Measurements from ENCODE around the gene CTDSP2. TPM values are rescaled to one million over a fixed set of nuclear protein-coding genes. Genes with fewer than 3 reads are reported as not detected.
"Not testable (repeated sequence)": the region's sequence is repeated elsewhere in the genome, so short reads cannot be mapped to it uniquely, and the experiment has no call there.

Gene CTDSP2
- polyA plus RNA-seq, 2 of the 4 experiments (the other 2 are of a cell fraction) = 31.3 to 87.7 TPM

- Histone ChIP-seq H3K27ac (peak overlapping the region; percentile 60 to 84), H3K4me2 (peak overlapping the region; percentile 39), H3K4me3 (no peak overlapping the region), H3K9me3 (peaks cover 6% of the 10 kb centered on the region; the same call in 2 of the 3 replicates), H3K4me1 (peaks cover 53% of the 10 kb centered on the region)
- 55% methylated on average over 15 of the region's 15 CpGs for WGBS (ENCODE audit: missing lambda C conversion rate)
- DNase-seq (ENCODE audit: low read depth in 1 of 2, low spot score in 1 of 2) (no peak), ATAC-seq (peak; percentile 27 to 48; a peak in 3 of 6 replicates), FAIRE-seq (no peak)
- POLR2A ChIA-PET = interaction anchor here (0.9 to 2.8 kb wide), 3 partner anchors 24 to 42 kb away, joined by 3 to 17 read pairs (median 3); partner anchors contain the start of gene CTDSP2
- TF ChIP-seq RARB (CRISPR knock-in tag; IDR thresholded peaks at IDR 0.05) = no peak
- CTCF ChIA-PET = interaction anchor here (0.8 to 3.0 kb wide), 9 partner anchors 8 to 105 kb away, joined by 3 to 16 read pairs (median 4); partner anchors contain the start of gene TSFM
Observed at GRCh38 chr12:57888409-57889157, 42.1 kb upstream of the CTDSP2 start.

- peaks cover 6% of the 10 kb centered on the region; the same call in 2 of the 3 replicates for H3K9me3 ChIP-seq
- peak overlapping the region; percentile 39 for H3K4me2 ChIP-seq
- CTCF ChIA-PET = interaction anchor here (0.9 to 2.0 kb wide), 7 partner anchors 9 to 85 kb away, joined by 3 to 5 read pairs (median 3); no protein-coding TSS in a partner anchor
- DNase-seq (ENCODE audit: low read depth in 1 of 2, low spot score in 1 of 2) (no peak), FAIRE-seq (no peak), ATAC-seq (peak; percentile 12 to 18; a peak in 2 of 6 replicates)
- H3K4me3 ChIP-seq = no peak overlapping the region
- peaks cover 49% of the 10 kb centered on the region for H3K4me1 ChIP-seq
- 88% methylated on average over 10 of the region's 10 CpGs for WGBS (ENCODE audit: missing lambda C conversion rate)
- no peak for TF ChIP-seq EHMT2 (IDR thresholded peaks at IDR 0.05; ENCODE audit: low read depth)
- TF ChIP-seq KDM1A (IDR thresholded peaks at IDR 0.05; ENCODE audit: low read depth) = 0 out of 2 replicates have a peak, but pooled peaks have one; percentile 14
- peak overlapping the region in 1 of 2 experiments; percentile 84; a peak in 4 of 6 replicates for H3K27ac ChIP-seq
- POLR2A ChIA-PET = interaction anchor here (0.6 to 1.1 kb wide), 4 partner anchors 23 to 41 kb away, joined by 3 to 4 read pairs (median 3); partner anchors contain the start of gene CTDSP2
Observed at GRCh38 chr12:57887631-57888408, 41.3 kb upstream of the CTDSP2 start.

- not testable (repeated sequence) for FAIRE-seq; H3K4me2 ChIP-seq; ATAC-seq; DNase-seq (ENCODE audit: low read depth in 1 of 2, low spot score in 1 of 2); H3K9me3 ChIP-seq; H3K4me3 ChIP-seq
- Histone ChIP-seq H3K27ac (peak overlapping the region in 1 of 2 experiments; percentile 46; a peak in 2 of 6 replicates), H3K4me1 (peaks cover 41% of the 10 kb centered on the region)
- WGBS (ENCODE audit: missing lambda C conversion rate) = 92% methylated on average over 4 of the region's 4 CpGs
- ChIA-PET POLR2A (interaction anchor here (1.1 kb wide), 1 partner anchor 29 kb away, joined by 4 read pairs; no protein-coding TSS in a partner anchor), CTCF (interaction anchor here (1.0 to 1.5 kb wide), 6 partner anchors 9 to 84 kb away, joined by 3 to 4 read pairs (median 4); no protein-coding TSS in a partner anchor)
Observed at GRCh38 chr12:57886964-57887363, 40.4 kb upstream of the CTDSP2 start.

- ChIA-PET POLR2A (interaction anchor here (1.1 kb wide), 1 partner anchor 28 kb away, joined by 4 read pairs; no protein-coding TSS in a partner anchor), CTCF (interaction anchor here (1.0 to 1.5 kb wide), 5 partner anchors 9 to 26 kb away, joined by 3 to 4 read pairs (median 3); no protein-coding TSS in a partner anchor)
- no peak for DNase-seq (ENCODE audit: low read depth in 1 of 2, low spot score in 1 of 2)
- no peak for FAIRE-seq
- peak; percentile 14 to 39; a peak in 2 of 6 replicates for ATAC-seq
- 78% methylated on average over 2 of the region's 2 CpGs for WGBS (ENCODE audit: missing lambda C conversion rate)
- TF ChIP-seq EP300 (IDR thresholded peaks at IDR 0.05) (no peak), KDM1A (IDR thresholded peaks at IDR 0.05; ENCODE audit: low read depth) (no peak), RNF2 (IDR thresholded peaks at IDR 0.05; ENCODE audit: borderline replicate concordance, low read depth) (no peak), HOXB5 (CRISPR knock-in tag; IDR thresholded peaks at IDR 0.05) (no peak), MAFK (IDR thresholded peaks at IDR 0.05; ENCODE audit: partially characterized antibody) (no peak), HES2 (IDR thresholded peaks at IDR 0.05) (no peak), ZFP36 (IDR thresholded peaks at IDR 0.05; ENCODE audit: borderline replicate concordance, partially characterized antibody) (no peak), CBX8 (IDR thresholded peaks at IDR 0.05) (no peak), NR3C1 (IDR thresholded peaks at IDR 0.05) (no peak), HMGXB4 (CRISPR knock-in tag; IDR thresholded peaks at IDR 0.05; ENCODE audit: borderline replicate concordance) (no peak), RARB (CRISPR knock-in tag; IDR thresholded peaks at IDR 0.05) (no peak), MAX (IDR thresholded peaks at IDR 0.05) (no peak), CBX2 (IDR thresholded peaks at IDR 0.05; ENCODE audit: borderline replicate concordance, low read depth) (no peak), ZC3H11A (IDR thresholded peaks at IDR 0.05) (no peak), PBX3 (IDR thresholded peaks at IDR 0.05) (no peak)
- Histone ChIP-seq H3K4me1 (peaks cover 38% of the 10 kb centered on the region), H3K9me3 (peaks cover 6% of the 10 kb centered on the region; the same call in 2 of the 3 replicates), H3K4me2 (no peak overlapping the region), H3K4me3 (no peak overlapping the region), H3K27ac (peak overlapping the region in 1 of 2 experiments; percentile 46; a peak in 2 of 6 replicates)
Observed at GRCh38 chr12:57886542-57886941, 40.0 kb upstream of the CTDSP2 start.
